Measurements from ENCODE around the gene ANKRD63. TPM values are rescaled to one million over a fixed set of nuclear protein-coding genes. Genes with fewer than 3 reads are reported as not detected.

ANKRD63 gene
- total RNA-seq, 1 donor from 2014 or later, result not detected

GRCh38 chr15:40243126-40243810 lies 39.6 kb downstream of the ANKRD63 start:
- no peak for DNase-seq (ENCODE audit: low read depth)

GRCh38 chr15:40242601-40243000 lies 40.3 kb downstream of the ANKRD63 start:
- Histone ChIP-seq H3K27me3 (ENCODE audit: control insufficient read depth, insufficient read depth, low read length) (no peaks in the 10 kb centered on the region), H3K36me3 (ENCODE audit: control insufficient read depth, insufficient read depth, low read length) (no peaks in the 10 kb centered on the region), H3K4me3 (ENCODE audit: low read depth, low read length) (no peak overlapping the region)
- no peak for DNase-seq (ENCODE audit: low read depth)
- no peak for TF ChIP-seq CTCF (IDR thresholded peaks at IDR 0.05; ENCODE audit: insufficient read depth, low read length, poor library complexity, severe bottlenecking)

More at GRCh38 chr15:40243126-40243810, 39.6 kb downstream of the ANKRD63 start:
- no peak for TF ChIP-seq CTCF (IDR thresholded peaks at IDR 0.05; ENCODE audit: insufficient read depth, low read length, poor library complexity, severe bottlenecking)
- Histone ChIP-seq H3K27me3 (ENCODE audit: control insufficient read depth, insufficient read depth, low read length) (no peaks in the 10 kb centered on the region), H3K36me3 (ENCODE audit: control insufficient read depth, insufficient read depth, low read length) (no peaks in the 10 kb centered on the region), H3K4me3 (ENCODE audit: low read depth, low read length) (no peak overlapping the region)

GRCh38 chr15:40242213-40242599 lies 40.7 kb downstream of the ANKRD63 start:
- no peak for TF ChIP-seq CTCF (IDR thresholded peaks at IDR 0.05; ENCODE audit: insufficient read depth, low read length, poor library complexity, severe bottlenecking)
- H3K4me3 ChIP-seq (ENCODE audit: low read depth, low read length), result no peak overlapping the region
- no peaks in the 10 kb centered on the region for H3K27me3 ChIP-seq (ENCODE audit: control insufficient read depth, insufficient read depth, low read length)
- no peak for DNase-seq (ENCODE audit: low read depth)
- H3K36me3 ChIP-seq (ENCODE audit: control insufficient read depth, insufficient read depth, low read length), result no peaks in the 10 kb centered on the region

- H3K36me3 ChIP-seq (ENCODE audit: control insufficient read depth, insufficient read depth, low read length), result no peaks in the 10 kb centered on the region
- TF ChIP-seq CTCF (IDR thresholded peaks at IDR 0.05; ENCODE audit: insufficient read depth, low read length, poor library complexity, severe bottlenecking), result no peak
- H3K27me3 ChIP-seq (ENCODE audit: control insufficient read depth, insufficient read depth, low read length), result no peaks in the 10 kb centered on the region
- H3K4me3 ChIP-seq (ENCODE audit: low read depth, low read length), result no peak overlapping the region
- DNase-seq (ENCODE audit: low read depth), result no peak
Measured at GRCh38 chr15:40241269-40242212, 41.3 kb downstream of the ANKRD63 start.

- TF ChIP-seq CTCF (IDR thresholded peaks at IDR 0.05; ENCODE audit: insufficient read depth, low read length, poor library complexity, severe bottlenecking), result no peak
- Histone ChIP-seq H3K4me3 (ENCODE audit: low read depth, low read length) (no peak overlapping the region), H3K27me3 (ENCODE audit: control insufficient read depth, insufficient read depth, low read length) (no peaks in the 10 kb centered on the region), H3K36me3 (ENCODE audit: control insufficient read depth, insufficient read depth, low read length) (no peaks in the 10 kb centered on the region)
- no peak for DNase-seq (ENCODE audit: low read depth)
Measured at GRCh38 chr15:40240619-40241221, 42.1 kb downstream of the ANKRD63 start.

Measured in kidney epithelial cell (primary cell).